Mesodermal cell (in vitro differentiated cells): ENCODE data around the gene TMEM223.

Experiments used
- H3K27ac ChIP-seq: 2 replicates; pipeline ENCODE4 v1.7.0; 2013; ENCODE audit warnings: mild to moderate bottlenecking, low read depth, low read length, moderate library complexity; ENCODE audit not compliant: severe bottlenecking
- H3K36me3 ChIP-seq: 2 replicates; pipeline ENCODE4 v1.7.1; 2013; ENCODE audit warnings: mild to moderate bottlenecking, low read length, moderate library complexity; ENCODE audit not compliant: control insufficient read depth, insufficient read depth
- H3K4me1 ChIP-seq: one replicate; pipeline ENCODE4 v1.7.1; 2013; ENCODE audit warnings: mild to moderate bottlenecking, low read length; ENCODE audit not compliant: insufficient read depth, control insufficient read depth, poor library complexity, severe bottlenecking
- H3K4me3 ChIP-seq: 2 replicates; pipeline ENCODE4 v1.7.0; 2013; ENCODE audit warnings: low read length, control low read depth, mild to moderate bottlenecking; ENCODE audit not compliant: insufficient read depth, poor library complexity, severe bottlenecking; ENCODE audit errors: extremely low read depth
- H3K9me3 ChIP-seq: 2 replicates; pipeline ENCODE4 v1.7.1; 2013; ENCODE audit warnings: mild to moderate bottlenecking, low read length, moderate library complexity; ENCODE audit not compliant: control insufficient read depth
- WGBS, 2 experiments: methylation state at CpG; one replicate each; pipeline ENCODE4 v1.1.5; 2013; ENCODE audit warnings: missing lambda C conversion rate in 2 of 2; ENCODE audit not compliant: insufficient coverage in 2 of 2; 5-methylcytosine and 5-hydroxymethylcytosine counted together

TMEM223 gene

DNA sequence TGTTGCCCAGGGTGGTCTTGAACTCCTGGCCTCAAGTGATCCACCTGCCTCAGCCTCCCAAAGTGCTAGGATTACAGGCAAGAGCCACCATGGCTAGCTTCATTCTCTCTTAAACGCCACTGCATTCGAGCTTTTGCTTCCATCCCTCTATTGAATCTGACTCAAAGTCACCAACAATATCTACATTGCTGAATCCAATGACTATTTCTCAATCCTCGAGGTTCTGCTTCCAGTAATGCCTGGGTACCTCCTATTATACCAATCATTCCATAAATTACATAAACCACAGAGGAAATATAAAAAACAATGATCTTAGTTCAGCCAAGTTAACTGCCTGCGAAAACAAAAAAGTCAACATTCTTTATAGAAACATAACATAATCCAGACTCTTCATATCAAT lies 25.3 kb upstream of the TMEM223 start:
- WGBS, 2 experiments: 91 to 94% methylated on average over 4 of the region's 4 CpGs
- peaks cover 81% of the 10 kb centered on the region for H3K36me3 ChIP-seq
- no peaks in the 10 kb centered on the region for H3K9me3 ChIP-seq
- no peak overlapping the region for H3K27ac ChIP-seq
- H3K4me1 ChIP-seq: no peaks in the 10 kb centered on the region
- no peak overlapping the region for H3K4me3 ChIP-seq

- Histone ChIP-seq H3K27ac (no peak overlapping the region), H3K9me3 (no peaks in the 10 kb centered on the region), H3K4me1 (no peaks in the 10 kb centered on the region), H3K36me3 (peaks cover 75% of the 10 kb centered on the region), H3K4me3 (no peak overlapping the region)
- 78 to 91% methylated on average over 1 to 4 of the region's 8 CpGs for WGBS, 2 experiments
These were observed 24.8 kb upstream of the TMEM223 start for GRCh38 chr11:62816557-62816956.

GRCh38 chr11:62811659-62812058 lies 19.9 kb upstream of the TMEM223 start:
- H3K4me1 ChIP-seq: peaks cover 8% of the 10 kb centered on the region
- H3K36me3 ChIP-seq: peaks cover 51% of the 10 kb centered on the region
- H3K9me3 ChIP-seq: no peaks in the 10 kb centered on the region
- WGBS, 2 experiments: 100% methylated on average over 2 of the region's 2 CpGs
- no peak overlapping the region for H3K4me3 ChIP-seq
- H3K27ac ChIP-seq: no peak overlapping the region

DNA sequence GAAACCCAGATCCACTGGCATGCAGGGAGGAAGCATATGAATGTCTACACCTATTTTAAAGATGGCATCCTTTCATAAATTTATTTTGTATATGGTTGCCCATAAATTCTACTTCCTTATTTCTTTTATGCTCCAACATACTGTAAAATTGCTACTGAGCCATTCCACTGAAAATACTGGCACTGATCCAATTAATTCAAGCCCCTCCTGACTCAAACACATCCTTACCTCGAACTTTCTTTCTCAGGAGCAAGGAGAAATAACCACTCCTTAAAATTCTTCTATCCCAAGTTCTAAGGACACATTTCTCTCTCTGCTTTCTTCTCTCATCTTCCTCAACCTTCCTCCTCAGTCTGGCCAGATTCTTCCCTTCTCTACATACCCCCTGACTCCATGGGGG lies 18.9 kb upstream of the TMEM223 start:
- 82 to 100% methylated on average over 1 of the region's 1 CpG for WGBS, 2 experiments
- Histone ChIP-seq H3K4me1 (peaks cover 14% of the 10 kb centered on the region), H3K27ac (no peak overlapping the region), H3K36me3 (peaks cover 42% of the 10 kb centered on the region), H3K9me3 (no peaks in the 10 kb centered on the region), H3K4me3 (no peak overlapping the region)

DNA sequence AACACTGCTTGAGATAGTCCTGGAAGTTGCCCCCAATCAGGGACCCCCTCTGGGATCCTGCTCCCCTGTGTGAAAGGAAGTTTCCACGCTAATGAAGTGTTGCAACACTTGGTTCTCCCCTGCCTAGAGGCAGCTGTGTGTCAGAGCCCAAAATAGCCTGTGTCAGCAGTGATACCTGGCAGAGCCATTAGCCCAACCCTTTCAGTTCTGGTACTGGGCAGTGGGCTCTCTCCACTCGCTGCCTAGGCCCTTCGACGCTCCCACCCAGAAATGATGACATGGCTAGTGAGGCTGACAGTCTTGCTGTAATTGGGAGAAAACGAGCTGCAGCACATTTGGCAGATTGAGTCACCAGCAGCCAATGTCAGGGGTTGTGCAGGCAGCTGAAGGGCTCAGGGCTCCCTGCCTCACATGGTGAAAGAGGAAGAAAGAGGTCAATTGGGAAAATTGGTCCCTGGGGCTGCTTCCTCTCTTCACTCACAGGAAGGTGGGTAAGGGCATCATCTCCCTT lies 14.9 kb upstream of the TMEM223 start:
- Histone ChIP-seq H3K4me1 (peaks cover 19% of the 10 kb centered on the region), H3K4me3 (no peak overlapping the region), H3K36me3 (peaks cover 36% of the 10 kb centered on the region), H3K9me3 (no peaks in the 10 kb centered on the region), H3K27ac (peak overlapping the region; percentile 81)
- 75 to 84% methylated on average over 5 of the region's 5 CpGs for WGBS, 2 experiments

DNA sequence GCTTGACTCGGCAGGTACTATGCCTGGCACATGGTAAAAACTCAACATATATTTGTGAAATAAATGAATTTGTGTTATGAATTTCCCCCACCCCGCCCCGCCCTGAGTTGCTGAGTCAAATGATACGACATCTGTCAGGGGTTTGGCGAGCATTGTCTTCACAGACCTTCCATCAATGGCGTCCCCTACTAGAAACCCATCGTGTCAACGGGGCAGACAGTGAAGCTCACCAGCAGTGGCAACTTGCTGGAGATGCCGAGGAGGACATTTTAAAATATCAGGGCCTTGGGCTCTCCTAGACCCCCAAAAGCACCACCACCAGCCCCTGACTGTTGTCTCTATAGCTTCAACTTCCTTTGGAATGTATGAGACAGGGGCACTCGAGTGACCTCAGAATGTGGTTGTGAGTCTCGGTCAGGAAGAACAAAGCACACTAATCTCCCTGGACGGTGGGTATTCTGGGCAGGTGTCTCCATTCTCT lies 14.2 kb upstream of the TMEM223 start:
- Histone ChIP-seq H3K27ac (peak overlapping the region; percentile 81), H3K9me3 (no peaks in the 10 kb centered on the region), H3K36me3 (peaks cover 43% of the 10 kb centered on the region), H3K4me3 (peak overlapping the region; percentile 95), H3K4me1 (peaks cover 19% of the 10 kb centered on the region)
- WGBS, 2 experiments: 35 to 37% methylated on average over 4 of the region's 12 CpGs

DNA sequence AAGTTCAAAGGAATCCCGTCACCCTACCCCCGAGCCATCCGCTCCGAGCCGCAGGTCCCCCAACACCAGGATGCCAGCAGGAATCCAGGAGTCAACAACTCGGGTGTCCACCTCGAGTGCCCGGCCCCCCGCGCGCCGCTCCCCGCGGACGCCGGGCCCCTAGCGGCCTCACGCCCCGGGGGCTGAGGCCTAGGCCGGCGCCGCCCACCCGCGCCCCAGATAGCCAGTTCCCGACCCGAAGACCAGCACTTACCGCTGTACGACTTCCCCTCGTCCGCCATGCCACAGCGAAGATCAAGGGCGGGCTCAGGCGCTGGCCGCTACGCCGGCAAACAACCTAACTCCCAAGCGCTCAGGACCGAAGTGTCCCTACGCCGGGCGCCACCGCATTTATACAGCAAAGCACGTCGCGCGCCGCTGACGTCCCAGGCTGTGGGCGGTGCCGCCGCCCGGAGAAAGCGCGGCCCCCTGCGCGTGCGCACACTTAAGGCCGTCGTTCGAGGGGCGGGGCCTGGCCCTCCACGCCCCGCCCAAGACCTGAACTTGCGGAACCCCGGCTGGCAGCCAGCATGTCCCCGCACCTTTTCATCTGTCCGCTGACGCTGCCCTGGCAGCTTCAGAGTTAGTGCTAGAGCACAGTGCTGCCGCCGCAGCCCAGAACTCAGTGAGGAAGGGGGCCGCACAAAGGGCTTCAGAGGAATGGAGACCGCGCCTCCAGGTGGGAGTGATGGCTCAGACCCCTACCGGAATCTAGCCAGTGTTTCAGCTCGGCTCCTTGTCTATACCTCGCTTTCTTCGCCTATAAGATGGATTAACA lies 13.5 kb upstream of the TMEM223 start, which contains the start of gene NXF1:
NXF1 (minus strand) TSS at position 365 of the 817 bp plus-strand sequence; CDS start at position 281, 84 bp downstream.
- peaks cover 19% of the 10 kb centered on the region for H3K4me1 ChIP-seq
- H3K27ac ChIP-seq: peak within 1 kb of the TSS; percentile 89
- WGBS, 2 experiments: 0% methylated on average over 56 to 66 of the region's 77 CpGs
- peaks cover 48% of the 10 kb centered on the region for H3K36me3 ChIP-seq
- H3K9me3 ChIP-seq: no peaks in the 10 kb centered on the region
- peak within 1 kb of the TSS; percentile 95 for H3K4me3 ChIP-seq

GRCh38 chr11:62804310-62805075 lies 12.7 kb upstream of the TMEM223 start:
- peak overlapping the region; percentile 95 for H3K4me3 ChIP-seq
- peak overlapping the region; percentile 89 for H3K27ac ChIP-seq
- peaks cover 19% of the 10 kb centered on the region for H3K4me1 ChIP-seq
- H3K36me3 ChIP-seq: peaks cover 53% of the 10 kb centered on the region
- 15 to 17% methylated on average over 9 to 10 of the region's 14 CpGs for WGBS, 2 experiments
- H3K9me3 ChIP-seq: no peaks in the 10 kb centered on the region

DNA sequence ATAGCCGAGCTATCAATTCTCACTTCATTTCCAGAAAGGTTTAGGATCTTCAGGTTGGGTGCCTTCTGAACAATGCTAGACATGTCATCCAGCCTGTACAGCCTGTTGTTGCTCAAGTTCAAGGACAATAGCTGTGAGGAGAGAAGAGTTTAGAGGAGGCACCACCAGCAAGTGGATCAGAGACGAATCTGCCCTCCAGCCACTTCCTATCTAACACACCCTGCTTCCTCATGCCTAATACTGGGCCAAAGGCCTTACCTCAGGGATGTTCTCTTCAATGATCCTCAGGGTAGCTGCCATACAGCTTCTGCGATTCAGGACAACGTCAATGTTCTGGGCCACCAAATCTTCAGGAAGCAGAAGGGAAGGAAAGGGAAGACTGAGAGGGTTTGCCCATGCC lies 9.3 kb upstream of the TMEM223 start:
- peaks cover 6% of the 10 kb centered on the region for H3K4me1 ChIP-seq
- WGBS, 2 experiments: 100% methylated on average over 1 to 4 of the region's 4 CpGs

DNA sequence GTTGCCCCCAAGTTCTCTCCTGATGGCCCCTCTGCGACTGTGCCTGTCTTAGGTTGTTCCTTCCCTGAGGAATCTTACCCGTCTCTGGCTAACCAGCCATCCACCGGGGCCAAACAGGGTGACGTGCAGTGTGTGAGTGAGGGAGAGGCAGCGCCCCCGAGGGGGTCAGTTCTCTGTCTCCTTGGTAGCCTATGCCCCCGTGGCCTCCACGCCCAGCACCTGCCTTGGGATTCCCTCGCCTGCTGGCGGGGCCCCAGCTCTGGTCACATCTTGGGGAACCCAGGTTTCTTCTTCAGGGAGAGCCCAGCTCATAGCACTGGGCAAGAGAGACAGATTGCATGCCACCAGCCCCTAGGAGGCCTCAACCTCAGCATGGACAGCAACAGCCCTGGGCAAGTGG lies 7.7 kb upstream of the TMEM223 start:
- 98 to 99% methylated on average over 9 of the region's 10 CpGs for WGBS, 2 experiments
- peaks cover 91% of the 10 kb centered on the region for H3K36me3 ChIP-seq

More for the DNA sequence above, 9.3 kb upstream of the TMEM223 start:
- Histone ChIP-seq H3K27ac (no peak overlapping the region), H3K9me3 (no peaks in the 10 kb centered on the region), H3K4me3 (no peak overlapping the region), H3K36me3 (peaks cover 75% of the 10 kb centered on the region)

More for the DNA sequence above, 7.7 kb upstream of the TMEM223 start:
- no peak overlapping the region for H3K4me3 ChIP-seq
- H3K4me1 ChIP-seq: peaks cover 5% of the 10 kb centered on the region
- H3K9me3 ChIP-seq: no peaks in the 10 kb centered on the region
- H3K27ac ChIP-seq: no peak overlapping the region
